Adrenal gland (tissue), 12 donors: ENCODE measurements around the gene ITGA7. TPM values are rescaled to one million over a fixed set of nuclear protein-coding genes. Genes with fewer than 3 reads are reported as not detected.

ENCODE experiments used
- DNase-seq, 7 donors: peaks; one replicate each; pipeline ENCODE4 v3.0.0-alpha.2; 2019 to 2020
- H3K27ac ChIP-seq, 5 donors: fragments of 200-600 bp; sonication (generic) in 4 of 5; 1 replicate in 3 of 5; 2 replicates in 2 of 5; pipeline versions ENCODE4 v1.5.1 to v1.8.0; 2016 to 2020; ENCODE audit warnings: mild to moderate bottlenecking in 1 of 5
- H3K27me3 ChIP-seq: fragments of 200-600 bp; 2 replicates; pipeline ENCODE4 v1.8.0; 2021
- H3K36me3 ChIP-seq, 2 donors: fragments of 200-600 bp; replicated peaks in 1 of 2; 1 replicate in 1 of 2; 2 replicates in 1 of 2; pipeline versions ENCODE4 v1.5.1 to v1.8.0; 2018 to 2022
- H3K4me1 ChIP-seq, 2 donors: fragments of 200-600 bp; replicated peaks in 1 of 2; 1 replicate in 1 of 2; 2 replicates in 1 of 2; pipeline versions ENCODE4 v1.5.1 to v1.8.0; 2018 to 2021
- H3K4me3 ChIP-seq, 4 donors: fragments of 200-600 bp; sonication (generic) in 3 of 4; one replicate each; pipeline ENCODE4 v1.5.1; 2016 to 2018
- H3K9me3 ChIP-seq, 3 donors: fragments of 200-600 bp; sonication (generic) in 1 of 3; replicated peaks in 1 of 3; 1 replicate in 2 of 3; 2 replicates in 1 of 3; pipeline versions ENCODE4 v1.5.1 to v1.8.0; 2016 to 2021
- POLR2A ChIP-seq, 2 donors: fragments of 450-650 bp; IDR thresholded peaks; one replicate each; pipeline ENCODE4 v1.6.1; 2017; ENCODE audit warnings: antibody characterized with exemption in 2 of 2, mild to moderate bottlenecking in 2 of 2, moderate library complexity in 1 of 2
- WGBS, 4 donors: extraction: QIAGEN DNeasy Blood & Tissue Kit in 2 of 4; methylation state at CpG; one replicate each; pipeline versions ENCODE4 v1.1.5 to v1.1.7; 2013 to 2017; 5-methylcytosine and 5-hydroxymethylcytosine counted together
- intact Hi-C, 2 donors: fragments of 100-400 bp; cut with DNase I; formaldehyde crosslinking; loops; one replicate each; pipeline versions ENCODE4 v1.14.1 to v1.15.0; 2022 to 2023
- polyA plus RNA-seq, 3 donors: library from polyadenylated mRNA; stranded (reverse); fragments of 200-250 nt in 2 of 3; fragments of 350-450 nt in 1 of 3; fragmentation: Illumina TruSeq in 1 of 3; extraction: RNeasy Lipid Tissue Mini Kit (QIAGEN cat#74804) in 1 of 3; gene quantifications; one replicate each; pipeline ENCODE4 v1.2.3, GENCODE V29; 2013 to 2014
- total RNA-seq, 9 donors: library from RNA; depleted of rRNA in 4 of 9; stranded (reverse); fragments of >200 nt in 4 of 9; fragments of 120-200 nt in 1 of 9; fragmentation: NEBNext Ultra II Directional in 1 of 9; extraction: Animal tissue kit (Norgen Biotek cat#: 25700) in 1 of 9; gene quantifications; one replicate each; pipeline versions ENCODE4 v1.1.0 to v1.2.4, GENCODE V29; 2013 to 2023
- TF ChIP-seq, protein P1 (sequence below), 6 experiments: fragments of 450-650 bp in 4 of 6; fragments of 200-600 bp in 2 of 6; sonication (generic) in 1 of 6; IDR thresholded peaks; 1 replicate in 5 of 6; 2 replicates in 1 of 6; pipeline versions ENCODE4 v1.5.1 to v1.8.0; 2016 to 2021; ENCODE audit warnings: antibody characterized with exemption in 6 of 6, mild to moderate bottlenecking in 2 of 6, moderate library complexity in 1 of 6
- donor health status: healthy with polysubstance abuse.
- donor health status: Bipolar disorder and iron deficiency.
- donor health status: DM: yes; HTN: yes; CAD: no.
- donor health status: DM: no; HTN: no; CAD: no.
- donor health status: DM: no; HTN: no; CAD: no.
- donor health status: DM: yes; HTN: yes; CAD: no.

Gene ITGA7
- total and polyA plus RNA-seq, 12 donors: 5.7 to 77.1 (median 15.7) TPM

DNA sequence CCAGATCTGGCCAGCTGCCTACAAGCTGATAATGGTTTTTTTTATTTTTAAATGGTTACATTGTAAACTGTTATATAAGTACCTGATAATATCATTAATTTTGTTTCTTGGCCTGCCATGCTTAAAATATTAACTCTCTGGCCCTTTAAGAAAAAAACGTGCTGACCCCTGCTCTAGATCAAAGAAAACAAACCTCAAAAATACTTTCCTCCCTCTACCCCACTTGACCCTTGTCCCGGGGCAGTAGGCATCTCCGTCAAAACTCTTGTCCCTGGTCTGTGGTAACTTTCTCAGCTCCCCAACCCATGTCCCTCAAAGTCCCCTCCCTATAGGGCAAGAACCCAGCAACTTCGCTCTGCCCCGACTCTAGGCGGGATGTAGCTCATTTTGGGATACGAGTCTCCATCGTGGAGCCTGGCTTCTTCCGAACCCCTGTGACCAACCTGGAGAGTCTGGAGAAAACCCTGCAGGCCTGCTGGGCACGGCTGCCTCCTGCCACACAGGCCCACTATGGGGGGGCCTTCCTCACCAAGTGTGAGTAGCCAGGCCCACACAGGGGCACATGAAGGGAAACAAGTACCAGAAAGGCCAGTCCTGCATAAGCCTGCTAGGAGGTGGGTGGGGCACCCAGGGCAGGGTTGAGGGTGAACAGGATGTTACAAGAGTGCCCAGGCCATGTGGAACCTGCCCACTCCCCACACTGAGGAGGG is 16.0 kb upstream of the ITGA7 start:
- intact Hi-C loops: no loop called here
- DNase-seq: no peak
- peaks cover 10 to 23% of the 10 kb centered on the region in 2 donors for H3K4me1 ChIP-seq
- TF ChIP-seq, protein P1, sequence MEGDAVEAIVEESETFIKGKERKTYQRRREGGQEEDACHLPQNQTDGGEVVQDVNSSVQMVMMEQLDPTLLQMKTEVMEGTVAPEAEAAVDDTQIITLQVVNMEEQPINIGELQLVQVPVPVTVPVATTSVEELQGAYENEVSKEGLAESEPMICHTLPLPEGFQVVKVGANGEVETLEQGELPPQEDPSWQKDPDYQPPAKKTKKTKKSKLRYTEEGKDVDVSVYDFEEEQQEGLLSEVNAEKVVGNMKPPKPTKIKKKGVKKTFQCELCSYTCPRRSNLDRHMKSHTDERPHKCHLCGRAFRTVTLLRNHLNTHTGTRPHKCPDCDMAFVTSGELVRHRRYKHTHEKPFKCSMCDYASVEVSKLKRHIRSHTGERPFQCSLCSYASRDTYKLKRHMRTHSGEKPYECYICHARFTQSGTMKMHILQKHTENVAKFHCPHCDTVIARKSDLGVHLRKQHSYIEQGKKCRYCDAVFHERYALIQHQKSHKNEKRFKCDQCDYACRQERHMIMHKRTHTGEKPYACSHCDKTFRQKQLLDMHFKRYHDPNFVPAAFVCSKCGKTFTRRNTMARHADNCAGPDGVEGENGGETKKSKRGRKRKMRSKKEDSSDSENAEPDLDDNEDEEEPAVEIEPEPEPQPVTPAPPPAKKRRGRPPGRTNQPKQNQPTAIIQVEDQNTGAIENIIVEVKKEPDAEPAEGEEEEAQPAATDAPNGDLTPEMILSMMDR (IDR thresholded peaks at IDR 0.05): no peak
- no peak for TF ChIP-seq POLR2A (IDR thresholded peaks at IDR 0.05)
- H3K36me3 ChIP-seq: peaks cover 0 to 49% of the 10 kb centered on the region in 2 donors
- H3K4me3 ChIP-seq: no peak overlapping the region
- no peaks in the 10 kb centered on the region for H3K9me3 ChIP-seq
- no peaks in the 10 kb centered on the region for H3K27me3 ChIP-seq
- peak overlapping the region in 2 of 5 donors; percentile 2 to 34 for H3K27ac ChIP-seq
- WGBS, 4 donors: 56 to 60% (median 59%) methylated on average over 10 of the region's 10 CpGs

DNA sequence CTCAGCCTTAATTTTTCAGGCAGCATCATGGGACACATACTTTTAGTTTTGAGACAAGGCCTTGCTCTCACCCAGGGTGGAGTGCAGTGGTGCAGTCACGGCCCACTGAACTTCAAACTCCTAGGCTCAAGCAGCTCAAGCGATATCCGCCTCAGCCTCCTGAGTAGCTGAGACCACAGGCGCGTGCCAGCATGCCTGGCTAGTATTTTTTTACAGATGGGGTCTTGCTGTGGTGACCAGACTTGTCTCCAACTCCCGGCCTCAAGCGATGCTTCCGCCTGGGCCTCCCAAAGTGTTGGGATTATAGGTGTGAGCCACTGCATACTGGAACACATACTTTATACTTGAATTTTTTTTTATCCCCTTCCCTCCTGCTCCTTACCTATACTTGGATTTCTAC is 15.2 kb upstream of the ITGA7 start:
- Histone ChIP-seq H3K9me3 (no peaks in the 10 kb centered on the region), H3K4me1 (peaks cover 10 to 27% of the 10 kb centered on the region in 2 donors), H3K27ac (peak overlapping the region in 2 of 5 donors; percentile 2 to 4), H3K27me3 (no peaks in the 10 kb centered on the region), H3K4me3 (no peak overlapping the region), H3K36me3 (peaks cover 0 to 49% of the 10 kb centered on the region in 2 donors)
- peak in 1 of 7 donors; percentile 6 for DNase-seq
- TF ChIP-seq, protein P1 (IDR thresholded peaks at IDR 0.05): no peak
- no peak for TF ChIP-seq POLR2A (IDR thresholded peaks at IDR 0.05)
- WGBS, 4 donors: 93 to 96% (median 94%) methylated on average over 8 of the region's 8 CpGs
- intact Hi-C loops: no loop called here

DNA sequence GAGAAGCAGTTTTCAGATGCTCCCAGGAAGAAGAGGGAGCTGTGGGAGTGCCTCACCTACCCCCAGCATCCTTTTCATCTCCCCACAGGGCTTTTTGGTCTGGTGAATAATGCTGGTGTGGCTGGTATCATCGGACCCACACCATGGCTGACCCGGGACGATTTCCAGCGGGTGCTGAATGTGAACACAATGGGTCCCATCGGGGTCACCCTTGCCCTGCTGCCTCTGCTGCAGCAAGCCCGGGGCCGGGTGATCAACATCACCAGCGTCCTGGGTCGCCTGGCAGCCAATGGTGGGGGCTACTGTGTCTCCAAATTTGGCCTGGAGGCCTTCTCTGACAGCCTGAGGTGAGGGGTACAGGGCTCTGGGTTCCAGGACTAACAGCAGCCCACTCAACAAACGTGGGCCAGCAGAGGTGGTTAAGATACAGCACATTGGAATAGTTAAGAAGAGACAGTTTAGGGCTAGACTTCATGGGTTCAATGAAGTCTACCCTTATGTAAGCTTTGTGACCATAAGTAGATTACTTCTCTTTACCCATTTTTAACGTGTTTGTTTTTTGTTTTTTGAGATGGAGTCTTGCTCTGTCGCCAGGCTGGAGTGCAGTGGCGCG is 14.0 kb upstream of the ITGA7 start:
- peaks cover 0 to 44% of the 10 kb centered on the region in 2 donors for H3K36me3 ChIP-seq
- H3K27ac ChIP-seq: peak overlapping the region in 3 of 5 donors; percentile 28 to 77 (median 72)
- WGBS, 4 donors: 75 to 79% (median 77%) methylated on average over 6 to 14 of the region's 14 CpGs
- H3K9me3 ChIP-seq: no peaks in the 10 kb centered on the region
- DNase-seq: no peak
- no peak overlapping the region for H3K4me3 ChIP-seq
- H3K27me3 ChIP-seq: no peaks in the 10 kb centered on the region
- peaks cover 7 to 28% of the 10 kb centered on the region in 2 donors for H3K4me1 ChIP-seq
- TF ChIP-seq, protein P1 (IDR thresholded peaks at IDR 0.05): no peak
- TF ChIP-seq POLR2A (IDR thresholded peaks at IDR 0.05): no peak
- intact Hi-C loops: no loop called here

DNA sequence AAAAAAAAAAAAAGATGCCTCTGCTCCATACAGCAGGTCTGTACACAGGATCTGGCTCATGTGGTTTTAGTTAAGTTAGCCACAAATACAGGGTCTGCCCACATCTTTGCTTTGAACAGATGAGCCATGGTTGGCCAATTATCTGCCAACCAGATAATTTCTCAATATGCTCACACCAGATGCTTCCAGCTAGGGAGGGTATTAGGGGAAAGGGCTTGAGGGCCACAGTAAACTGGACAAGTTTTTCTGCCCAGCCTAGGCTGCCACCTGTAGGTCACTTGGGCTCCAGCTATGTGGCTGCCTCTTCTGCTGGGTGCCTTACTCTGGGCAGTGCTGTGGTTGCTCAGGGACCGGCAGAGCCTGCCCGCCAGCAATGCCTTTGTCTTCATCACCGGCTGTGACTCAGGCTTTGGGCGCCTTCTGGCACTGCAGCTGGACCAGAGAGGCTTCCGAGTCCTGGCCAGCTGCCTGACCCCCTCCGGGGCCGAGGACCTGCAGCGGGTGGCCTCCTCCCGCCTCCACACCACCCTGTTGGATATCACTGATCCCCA is 13.3 kb upstream of the ITGA7 start:
- peak; percentile 78 to 96 (median 93) for DNase-seq
- H3K36me3 ChIP-seq: peaks cover 0 to 37% of the 10 kb centered on the region in 2 donors
- 24 to 39% (median 39%) methylated on average over 7 to 9 of the region's 9 CpGs; no CpG with 5 or more reads in 1 of the 4 donors for WGBS, 4 donors
- no peaks in the 10 kb centered on the region for H3K27me3 ChIP-seq
- no peak overlapping the region for H3K4me3 ChIP-seq
- intact Hi-C loops: no loop called here
- H3K27ac ChIP-seq: peak overlapping the region in 3 of 5 donors; percentile 38 to 77 (median 72)
- H3K4me1 ChIP-seq: peaks cover 7 to 25% of the 10 kb centered on the region in 2 donors
- no peaks in the 10 kb centered on the region for H3K9me3 ChIP-seq
- peak in 1 of 2 donors; percentile 16 for TF ChIP-seq POLR2A (IDR thresholded peaks at IDR 0.05)
- TF ChIP-seq, protein P1 (IDR thresholded peaks at IDR 0.05): peak; percentile 28 to 71 (median 64)
